Measurements from ENCODE around the gene CAPN10.

CAPN10 gene

DNA sequence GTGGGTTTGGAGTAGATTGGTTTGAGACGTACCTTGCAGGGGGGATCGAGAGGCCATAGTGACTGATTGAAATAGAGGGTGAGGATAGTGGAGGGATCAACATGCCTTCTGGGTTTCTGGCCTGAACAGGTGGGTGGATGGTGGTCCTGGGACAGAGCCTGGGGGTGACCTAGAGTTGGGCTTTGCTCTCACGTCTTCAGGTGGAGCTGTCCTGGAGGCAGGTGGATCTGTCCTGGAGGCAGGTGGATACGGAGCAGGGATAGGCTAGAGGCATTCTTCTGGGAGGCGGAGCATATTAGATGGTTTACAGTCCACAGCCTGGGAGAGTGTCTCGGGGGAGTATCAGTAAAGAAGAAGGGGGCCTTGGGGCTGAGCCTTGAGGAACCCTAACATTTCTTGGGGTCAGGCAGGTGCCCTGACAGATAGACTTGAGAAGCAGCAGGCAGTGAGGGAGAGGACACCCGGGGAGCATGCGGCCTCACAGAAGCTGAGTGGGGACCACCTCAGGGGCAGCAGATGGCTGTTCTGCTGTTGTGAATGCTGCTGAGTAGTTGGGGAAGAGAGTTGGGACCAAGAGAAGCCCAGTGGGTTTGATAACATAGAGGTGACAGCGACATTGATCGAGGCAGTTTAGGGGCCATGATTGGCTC is 1.6 kb downstream of the CAPN10 start:
- no peaks in the 10 kb centered on the region for H3K27me3 Mint-ChIP-seq (ENCODE audit: low read depth)
- peaks cover 12% of the 10 kb centered on the region for H3K36me3 Mint-ChIP-seq (ENCODE audit: low read depth)
- H3K4me1 Mint-ChIP-seq (ENCODE audit: low read depth): peaks cover 28% of the 10 kb centered on the region
- H3K27ac Mint-ChIP-seq: peak overlapping the region; percentile 28
- H3K4me3 Mint-ChIP-seq: peak overlapping the region; percentile 79
- no peaks in the 10 kb centered on the region for H3K9me3 Mint-ChIP-seq

DNA sequence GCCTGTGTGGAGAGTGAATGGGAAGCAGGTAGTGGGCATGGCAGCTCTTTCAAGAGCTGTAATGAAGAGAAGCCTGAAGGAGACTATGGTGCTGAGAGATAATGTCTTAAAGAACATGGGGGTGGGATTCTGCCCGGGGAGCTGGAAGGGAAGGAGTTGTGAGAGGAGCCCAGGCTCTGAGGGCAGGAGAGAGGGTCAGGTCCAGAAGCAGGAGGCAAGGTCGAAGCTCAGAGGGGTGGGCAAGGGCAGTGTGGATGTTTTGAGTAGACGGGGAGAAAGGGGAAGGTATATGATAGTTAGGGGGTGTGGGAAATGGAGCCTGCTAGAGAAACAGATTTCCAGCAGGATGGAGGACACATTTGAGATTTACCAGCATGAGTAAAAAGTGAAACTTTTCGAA is 2.1 kb downstream of the CAPN10 start:
- H3K4me3 Mint-ChIP-seq: peak overlapping the region; percentile 79
- H3K4me1 Mint-ChIP-seq (ENCODE audit: low read depth): peaks cover 28% of the 10 kb centered on the region

DNA sequence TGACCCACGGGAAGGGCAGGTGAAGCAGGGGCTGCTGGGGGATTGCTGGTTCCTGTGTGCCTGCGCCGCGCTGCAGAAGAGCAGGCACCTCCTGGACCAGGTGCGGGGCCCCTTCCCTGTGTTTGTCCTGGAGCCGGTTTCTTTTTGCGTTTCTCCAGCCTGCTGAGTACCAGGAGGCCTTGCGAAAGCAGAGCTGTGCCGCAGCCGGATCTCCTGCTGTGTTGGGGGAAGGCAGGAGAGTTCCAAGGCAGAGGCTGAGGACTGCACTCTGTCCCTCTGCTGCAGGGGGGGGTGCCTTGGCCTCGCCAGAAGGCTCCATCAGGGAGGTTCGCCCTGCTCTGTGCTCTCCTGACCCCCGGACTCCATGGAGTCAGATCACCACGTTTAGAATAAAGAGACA is 2.8 kb downstream of the CAPN10 start:
- no peaks in the 10 kb centered on the region for H3K9me3 Mint-ChIP-seq
- H3K4me3 Mint-ChIP-seq: no peak overlapping the region

More for the DNA sequence above, 2.1 kb downstream of the CAPN10 start:
- H3K9me3 Mint-ChIP-seq: no peaks in the 10 kb centered on the region
- peak overlapping the region; percentile 28 for H3K27ac Mint-ChIP-seq
- H3K36me3 Mint-ChIP-seq (ENCODE audit: low read depth): peaks cover 12% of the 10 kb centered on the region
- no peaks in the 10 kb centered on the region for H3K27me3 Mint-ChIP-seq (ENCODE audit: low read depth)

GRCh38 chr2:240589850-240590525 is 3.5 kb downstream of the CAPN10 start:
- Mint-ChIP-seq H3K36me3 (ENCODE audit: low read depth) (peaks cover 12% of the 10 kb centered on the region), H3K9me3 (no peaks in the 10 kb centered on the region), H3K4me1 (ENCODE audit: low read depth) (peaks cover 20% of the 10 kb centered on the region), H3K27me3 (ENCODE audit: low read depth) (no peaks in the 10 kb centered on the region), H3K27ac (no peak overlapping the region), H3K4me3 (no peak overlapping the region)

More for the DNA sequence above, 2.8 kb downstream of the CAPN10 start:
- Mint-ChIP-seq H3K27me3 (ENCODE audit: low read depth) (no peaks in the 10 kb centered on the region), H3K36me3 (ENCODE audit: low read depth) (peaks cover 12% of the 10 kb centered on the region), H3K27ac (no peak overlapping the region), H3K4me1 (ENCODE audit: low read depth) (peaks cover 26% of the 10 kb centered on the region)

GRCh38 chr2:240590681-240591111 is 4.2 kb downstream of the CAPN10 start:
- Mint-ChIP-seq H3K9me3 (no peaks in the 10 kb centered on the region), H3K27ac (no peak overlapping the region), H3K27me3 (ENCODE audit: low read depth) (no peaks in the 10 kb centered on the region), H3K36me3 (ENCODE audit: low read depth) (peaks cover 12% of the 10 kb centered on the region), H3K4me1 (ENCODE audit: low read depth) (peaks cover 18% of the 10 kb centered on the region), H3K4me3 (no peak overlapping the region)

GRCh38 chr2:240591226-240591625 is 4.7 kb downstream of the CAPN10 start:
- H3K4me3 Mint-ChIP-seq: no peak overlapping the region

GRCh38 chr2:240591784-240592183 is 5.2 kb downstream of the CAPN10 start:
- Mint-ChIP-seq H3K36me3 (ENCODE audit: low read depth) (peaks cover 12% of the 10 kb centered on the region), H3K27me3 (ENCODE audit: low read depth) (no peaks in the 10 kb centered on the region), H3K9me3 (no peaks in the 10 kb centered on the region), H3K4me3 (no peak overlapping the region), H3K27ac (peak overlapping the region; percentile 75), H3K4me1 (ENCODE audit: low read depth) (peaks cover 18% of the 10 kb centered on the region)

More at GRCh38 chr2:240591226-240591625, 4.7 kb downstream of the CAPN10 start:
- Mint-ChIP-seq H3K27me3 (ENCODE audit: low read depth) (no peaks in the 10 kb centered on the region), H3K27ac (no peak overlapping the region), H3K36me3 (ENCODE audit: low read depth) (peaks cover 12% of the 10 kb centered on the region), H3K4me1 (ENCODE audit: low read depth) (peaks cover 18% of the 10 kb centered on the region), H3K9me3 (no peaks in the 10 kb centered on the region)

DNA sequence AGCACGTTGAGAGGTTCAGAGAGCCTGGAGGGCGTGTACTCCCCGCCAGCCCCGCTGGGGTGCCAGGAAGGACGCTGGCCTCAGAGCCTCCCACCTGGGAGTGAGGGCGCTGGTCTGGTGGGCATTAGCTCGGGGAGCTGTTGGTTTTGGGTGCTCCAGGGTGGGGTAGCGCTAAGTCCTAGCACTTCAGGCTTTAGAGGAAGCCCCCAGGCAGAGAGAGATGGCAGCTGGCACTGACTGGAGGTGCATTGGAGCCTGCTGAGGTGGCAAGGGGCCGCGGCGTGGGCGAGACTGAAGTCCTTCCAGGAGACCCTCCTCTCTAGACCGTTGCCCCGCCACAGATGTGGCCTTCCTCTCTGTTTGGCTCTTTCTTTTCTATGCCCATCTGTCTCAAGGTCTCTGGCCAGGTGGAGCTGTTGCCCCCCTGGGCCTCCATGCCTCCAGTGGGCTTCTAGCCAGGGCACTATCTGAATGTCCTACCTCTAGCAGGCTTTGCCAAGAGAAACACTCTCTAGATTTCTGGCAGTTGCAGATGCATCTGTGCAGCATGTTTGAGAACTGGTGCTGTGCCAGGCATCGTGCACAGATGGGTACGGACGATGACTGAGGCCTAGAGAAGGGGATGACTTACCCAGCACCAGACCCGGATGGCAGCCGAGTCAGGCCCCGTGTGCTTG is 6.6 kb downstream of the CAPN10 start:
- no peak overlapping the region for H3K4me3 Mint-ChIP-seq
- no peak overlapping the region for H3K27ac Mint-ChIP-seq
- peaks cover 10% of the 10 kb centered on the region for H3K36me3 Mint-ChIP-seq (ENCODE audit: low read depth)
- H3K9me3 Mint-ChIP-seq: no peaks in the 10 kb centered on the region
- peaks cover 11% of the 10 kb centered on the region for H3K4me1 Mint-ChIP-seq (ENCODE audit: low read depth)
- H3K27me3 Mint-ChIP-seq (ENCODE audit: low read depth): no peaks in the 10 kb centered on the region

- Mint-ChIP-seq H3K9me3 (no peaks in the 10 kb centered on the region), H3K4me1 (ENCODE audit: low read depth) (peaks cover 3% of the 10 kb centered on the region), H3K36me3 (ENCODE audit: low read depth) (peaks cover 5% of the 10 kb centered on the region), H3K27ac (no peak overlapping the region), H3K4me3 (no peak overlapping the region), H3K27me3 (ENCODE audit: low read depth) (no peaks in the 10 kb centered on the region)
Observed at GRCh38 chr2:240593703-240594451, 7.3 kb downstream of the CAPN10 start.

DNA sequence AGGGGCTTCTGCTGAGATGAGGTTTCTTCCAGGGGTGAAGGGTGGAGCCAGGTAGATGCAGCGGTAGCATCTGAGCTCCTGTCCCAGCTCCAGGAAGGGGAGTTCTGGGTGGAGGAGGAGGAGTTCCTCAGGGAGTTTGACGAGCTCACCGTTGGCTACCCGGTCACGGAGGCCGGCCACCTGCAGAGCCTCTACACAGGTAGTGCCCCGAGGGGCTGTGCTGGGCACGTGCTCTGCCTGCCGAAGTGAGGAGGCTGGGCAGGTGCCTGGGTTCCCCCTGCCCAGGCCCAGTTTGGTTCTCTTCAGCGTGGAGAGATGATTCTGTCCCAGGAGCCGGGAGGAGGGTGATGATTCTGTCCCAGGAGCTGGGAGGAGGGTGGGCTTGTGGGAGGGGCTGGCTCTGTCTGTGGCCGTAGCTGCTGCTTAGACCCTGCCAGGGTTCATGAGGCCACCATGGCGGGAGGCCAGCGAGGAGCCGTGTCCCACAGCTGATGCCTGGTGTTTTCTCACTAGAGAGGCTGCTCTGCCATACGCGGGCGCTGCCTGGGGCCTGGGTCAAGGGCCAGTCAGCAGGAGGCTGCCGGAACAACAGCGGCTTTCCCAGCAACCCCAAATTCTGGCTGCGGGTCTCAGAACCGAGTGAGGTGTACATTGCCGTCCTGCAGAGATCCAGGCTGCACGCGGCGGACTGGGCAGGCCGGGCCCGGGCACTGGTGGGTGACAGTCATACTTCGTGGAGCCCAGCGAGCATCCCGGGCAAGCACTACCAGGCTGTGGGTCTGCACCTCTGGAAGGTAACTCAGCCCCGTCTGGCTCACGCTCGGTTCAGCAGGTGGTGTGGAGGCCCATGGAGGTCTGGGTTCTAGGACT is 8.2 kb downstream of the CAPN10 start:
- Mint-ChIP-seq H3K36me3 (ENCODE audit: low read depth) (peaks cover 6% of the 10 kb centered on the region), H3K4me1 (ENCODE audit: low read depth) (no peaks in the 10 kb centered on the region), H3K9me3 (no peaks in the 10 kb centered on the region), H3K27ac (no peak overlapping the region), H3K4me3 (no peak overlapping the region), H3K27me3 (ENCODE audit: low read depth) (no peaks in the 10 kb centered on the region)

GRCh38 chr2:240595381-240596079 is 9.0 kb downstream of the CAPN10 start:
- Mint-ChIP-seq H3K27ac (peak overlapping the region; percentile 15), H3K4me1 (ENCODE audit: low read depth) (no peaks in the 10 kb centered on the region)

DNA sequence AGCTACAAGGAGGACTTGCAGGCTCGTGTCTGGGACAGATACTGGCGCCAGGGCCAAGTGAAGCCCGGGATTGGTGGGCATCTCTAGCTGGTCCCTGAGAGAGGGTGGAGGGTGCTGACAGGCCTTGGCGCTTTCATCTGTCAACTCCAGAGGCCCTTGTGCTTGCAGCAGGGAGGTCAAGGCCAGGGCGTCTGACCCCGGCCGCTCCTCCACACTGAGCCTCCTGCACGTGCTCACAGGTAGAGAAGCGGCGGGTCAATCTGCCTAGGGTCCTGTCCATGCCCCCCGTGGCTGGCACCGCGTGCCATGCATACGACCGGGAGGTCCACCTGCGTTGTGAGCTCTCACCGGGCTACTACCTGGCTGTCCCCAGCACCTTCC is 9.5 kb downstream of the CAPN10 start:
- Mint-ChIP-seq H3K27ac (no peak overlapping the region), H3K4me1 (ENCODE audit: low read depth) (no peaks in the 10 kb centered on the region), H3K4me3 (no peak overlapping the region), H3K27me3 (ENCODE audit: low read depth) (no peaks in the 10 kb centered on the region), H3K9me3 (no peaks in the 10 kb centered on the region), H3K36me3 (ENCODE audit: low read depth) (peaks cover 4% of the 10 kb centered on the region)

More at GRCh38 chr2:240595381-240596079, 9.0 kb downstream of the CAPN10 start:
- Mint-ChIP-seq H3K4me3 (no peak overlapping the region), H3K36me3 (ENCODE audit: low read depth) (peaks cover 6% of the 10 kb centered on the region), H3K27me3 (ENCODE audit: low read depth) (no peaks in the 10 kb centered on the region), H3K9me3 (no peaks in the 10 kb centered on the region)

DNA sequence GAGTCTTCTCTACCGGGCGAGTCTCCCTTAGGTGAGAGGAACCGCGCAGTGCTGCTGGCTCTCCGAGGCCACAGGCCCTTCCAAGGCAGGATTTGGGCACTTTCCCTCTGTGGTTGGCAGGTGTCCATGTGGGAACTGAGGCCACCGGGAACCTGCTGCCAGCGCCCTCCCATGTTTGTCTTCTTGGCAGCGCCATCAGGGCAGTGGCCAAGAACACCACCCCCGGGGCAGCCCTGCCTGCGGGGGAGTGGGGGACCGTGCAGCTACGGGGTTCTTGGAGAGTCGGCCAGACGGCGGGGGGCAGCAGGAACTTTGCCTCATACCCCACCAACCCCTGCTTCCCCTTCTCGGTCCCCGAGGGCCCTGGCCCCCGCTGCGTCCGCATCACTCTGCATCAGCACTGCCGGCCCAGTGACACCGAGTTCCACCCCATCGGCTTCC is 10.0 kb downstream of the CAPN10 start:
- Mint-ChIP-seq H3K4me3 (no peak overlapping the region), H3K27ac (no peak overlapping the region), H3K4me1 (ENCODE audit: low read depth) (no peaks in the 10 kb centered on the region), H3K27me3 (ENCODE audit: low read depth) (no peaks in the 10 kb centered on the region), H3K36me3 (ENCODE audit: low read depth) (peaks cover 2% of the 10 kb centered on the region), H3K9me3 (no peaks in the 10 kb centered on the region)

Measured in T-helper 1 cell treated with Interleukin-12 subunit alpha and Interleukin-12 subunit beta and Interleukin-4 antibody, amounts not matched to agents 30 μg/mL and 1 μg/mL, for 36 hours (primary cell).